ENCODE data around the gene TMTC2. TPM values are rescaled to one million over a fixed set of nuclear protein-coding genes. Genes with fewer than 3 reads are reported as not detected.

The TMTC2 gene
- total and polyA plus RNA-seq, 12 donors = 1.6 to 4.4 (median 2.7) TPM

- Histone ChIP-seq H3K9me3 (replicated peaks in 1 of 3) (no peaks in the 10 kb centered on the region), H3K27ac (no peak overlapping the region), H3K4me3 (no peak overlapping the region), H3K4me1 (replicated peaks in 1 of 2) (no peaks in the 10 kb centered on the region), H3K36me3 (replicated peaks in 1 of 2) (no peaks in the 10 kb centered on the region), H3K27me3 (no peaks in the 10 kb centered on the region)
- WGBS, 4 donors = 57 to 70% (median 62%) methylated on average over 1 of the region's 1 CpG
- no peak for DNase-seq
- intact Hi-C loops (cut with DNase I) = loop anchor here in 1 of 2 donors (10.0 kb wide), 2 partner anchors 322 to 1822 kb away; no protein-coding TSS in a partner anchor
- TF ChIP-seq POLR2A (IDR thresholded peaks at IDR 0.05) (no peak), CTCF (IDR thresholded peaks at IDR 0.05) (no peak)
Measured at GRCh38 chr12:82682326-82682725, 4.4 kb upstream of the TMTC2 start.

- no peaks in the 10 kb centered on the region for H3K36me3 ChIP-seq (replicated peaks in 1 of 2)
- H3K4me1 ChIP-seq (replicated peaks in 1 of 2) = peaks cover 0 to 4% of the 10 kb centered on the region in 2 donors
- no peak for DNase-seq
- no peak overlapping the region for H3K4me3 ChIP-seq
- H3K9me3 ChIP-seq (replicated peaks in 1 of 3) = no peaks in the 10 kb centered on the region
- H3K27ac ChIP-seq = no peak overlapping the region
- TF ChIP-seq CTCF (IDR thresholded peaks at IDR 0.05) (no peak), POLR2A (IDR thresholded peaks at IDR 0.05) (no peak)
- intact Hi-C loops (cut with DNase I) = loop anchor here in 1 of 2 donors (10.0 kb wide), 2 partner anchors 322 to 1822 kb away; no protein-coding TSS in a partner anchor
- WGBS, 4 donors = 28 to 41% (median 30%) methylated on average over 4 of the region's 4 CpGs
- H3K27me3 ChIP-seq = no peaks in the 10 kb centered on the region
Measured at GRCh38 chr12:82682851-82683261, 3.9 kb upstream of the TMTC2 start.

- Histone ChIP-seq H3K4me1 (replicated peaks in 1 of 2) (peaks cover 0 to 10% of the 10 kb centered on the region in 2 donors), H3K27me3 (no peaks in the 10 kb centered on the region), H3K9me3 (replicated peaks in 1 of 3) (no peaks in the 10 kb centered on the region), H3K36me3 (replicated peaks in 1 of 2) (no peaks in the 10 kb centered on the region), H3K27ac (peak overlapping the region; percentile 78 to 96 (median 93)), H3K4me3 (peak overlapping the region; percentile 31 to 98 (median 74))
- TF ChIP-seq CTCF (IDR thresholded peaks at IDR 0.05) (peak; percentile 77 to 93 (median 88)), POLR2A (IDR thresholded peaks at IDR 0.05) (peak in 1 of 2 donors; percentile 7)
- intact Hi-C loops (cut with DNase I) = loop anchor here in 1 of 2 donors (10.0 kb wide), 2 partner anchors 319 to 1819 kb away; no protein-coding TSS in a partner anchor
- peak; percentile 93 to 98 (median 97) for DNase-seq
- WGBS, 4 donors = 0 to 1% (median 0%) methylated on average over 6 to 11 of the region's 11 CpGs
Measured at GRCh38 chr12:82685790-82686167, 927 bp upstream of the TMTC2 start.

- Histone ChIP-seq H3K4me3 (peak overlapping the region; percentile 31 to 98 (median 74)), H3K36me3 (replicated peaks in 1 of 2) (no peaks in the 10 kb centered on the region), H3K27ac (peak overlapping the region; percentile 78 to 96 (median 93)), H3K27me3 (no peaks in the 10 kb centered on the region), H3K4me1 (replicated peaks in 1 of 2) (peaks cover 0 to 10% of the 10 kb centered on the region in 2 donors), H3K9me3 (replicated peaks in 1 of 3) (no peaks in the 10 kb centered on the region)
- no peak for TF ChIP-seq POLR2A (IDR thresholded peaks at IDR 0.05)
- TF ChIP-seq CTCF (IDR thresholded peaks at IDR 0.05) = no peak
- WGBS, 4 donors = 0 to 1% (median 0%) methylated on average over 50 to 75 of the region's 75 CpGs
- intact Hi-C loops (cut with DNase I) = loop anchor here in 1 of 2 donors (10.0 kb wide), 2 partner anchors 317 to 1817 kb away; no protein-coding TSS in a partner anchor
- peak; percentile 28 to 61 (median 38) for DNase-seq
Measured at GRCh38 chr12:82687021-82688011, 610 bp downstream of the TMTC2 start.

Data from adrenal gland (tissue), 12 donors.